WTC11 (cell line): ENCODE results near the gene ZNF487. TPM values are rescaled to one million over a fixed set of nuclear protein-coding genes. Genes with fewer than 3 reads are reported as not detected.

ENCODE experiments used
- ATAC-seq: fragments of 200-7000 bp; cut with Tn5 transposase; 2 replicates; pipeline ENCODE4 v1.10.0; 2021; ENCODE audit warnings: mild to moderate bottlenecking, moderate library complexity
- CTCF ChIA-PET: fragments of 300-600 bp; sonication (Branson Sonifier 250); formaldehyde crosslinking; loops from one replicate; lab custom pipeline; 2021; ENCODE audit warnings: antibody characterized with exemption; lab: Charles Lee
- POLR2A ChIA-PET: fragments of 350-600 bp; sonication (Branson Sonifier 250); formaldehyde crosslinking; loops from one replicate; lab custom pipeline; 2021; ENCODE audit warnings: antibody characterized with exemption; lab: Charles Lee
- DNase-seq: peaks from one replicate; pipeline ENCODE4 v3.0.0; 2021; ENCODE audit warnings: low spot score
- H3K27ac Mint-ChIP-seq: 2 replicates; pipeline ENCODE4 v1.8.0; 2021; ENCODE audit warnings: mixed read lengths
- H3K27me3 Mint-ChIP-seq: 2 replicates; pipeline ENCODE4 v1.8.0; 2021; ENCODE audit warnings: low read depth, mild to moderate bottlenecking, moderate library complexity, mixed read lengths
- H3K36me3 Mint-ChIP-seq: 2 replicates; pipeline ENCODE4 v1.8.0; 2021; ENCODE audit warnings: mixed read lengths
- H3K4me1 Mint-ChIP-seq: 2 replicates; pipeline ENCODE4 v1.8.0; 2022; ENCODE audit warnings: mixed read lengths
- H3K4me3 Mint-ChIP-seq: 2 replicates; pipeline ENCODE4 v1.8.0; 2021; ENCODE audit warnings: mild to moderate bottlenecking, moderate library complexity, mixed read lengths
- H3K9me3 Mint-ChIP-seq: 2 replicates; pipeline ENCODE4 v1.8.0; 2021; ENCODE audit warnings: mixed read lengths
- CREM ChIP-seq: sonication (generic); formaldehyde crosslinking; IDR thresholded peaks from 2 replicates; pipeline ENCODE4 v1.8.1; 2022; ENCODE audit warnings: mild to moderate bottlenecking, missing genetic modification reagents, moderate library complexity
- ESRRA ChIP-seq: sonication (generic); formaldehyde crosslinking; IDR thresholded peaks from 2 replicates; pipeline ENCODE4 v1.8.1; 2022; ENCODE audit warnings: mild to moderate bottlenecking, missing genetic modification reagents, borderline replicate concordance
- JUN ChIP-seq: sonication (generic); formaldehyde crosslinking; IDR thresholded peaks from 2 replicates; pipeline ENCODE4 v1.8.0; 2023; ENCODE audit warnings: mild to moderate bottlenecking, missing genetic modification reagents
- OVOL2 ChIP-seq: fragments of 250-450 bp; sonication (Bioruptor Pico); IDR thresholded peaks from 2 replicates; pipeline ENCODE4 v1.9.0; 2021; ENCODE audit warnings: mild to moderate bottlenecking, borderline replicate concordance
- RELA ChIP-seq: sonication (generic); formaldehyde crosslinking; IDR thresholded peaks from 2 replicates; pipeline ENCODE4 v1.8.1; 2022; ENCODE audit warnings: missing genetic modification reagents, mild to moderate bottlenecking, borderline replicate concordance
- SOX15 ChIP-seq: fragments of 250-450 bp; sonication (Bioruptor Pico); IDR thresholded peaks from 2 replicates; pipeline ENCODE4 v1.9.0; 2021; ENCODE audit warnings: mild to moderate bottlenecking
- SP1 ChIP-seq: sonication (generic); formaldehyde crosslinking; conservative IDR thresholded peaks from 2 replicates; pipeline ENCODE4 v1.8.1; 2022; ENCODE audit warnings: missing genetic modification reagents
- TEAD1 ChIP-seq: sonication (generic); formaldehyde crosslinking; IDR thresholded peaks from 2 replicates; pipeline ENCODE4 v1.8.0; 2022; ENCODE audit warnings: mild to moderate bottlenecking, missing genetic modification reagents
- ZNF416 ChIP-seq: fragments of 250-450 bp; sonication (Bioruptor Pico); IDR thresholded peaks from 2 replicates; pipeline ENCODE4 v1.9.0; 2021; ENCODE audit warnings: mild to moderate bottlenecking, inconsistent platforms
- ZNF423 ChIP-seq: fragments of 250-450 bp; sonication (Bioruptor Pico); IDR thresholded peaks from 2 replicates; pipeline ENCODE4 v2.1.2; 2022; ENCODE audit warnings: mild to moderate bottlenecking, moderate library complexity
- total RNA-seq: library from RNA; stranded (reverse); gene quantifications from 3 replicates; pipeline ENCODE4 v1.2.3, GENCODE V29; 2021
- TF ChIP-seq, protein P1 (sequence below): fragments of 250-450 bp; sonication (Bioruptor Pico); IDR thresholded peaks from 2 replicates; pipeline ENCODE4 v1.9.0; 2021; ENCODE audit warnings: mild to moderate bottlenecking, borderline replicate concordance
- TF ChIP-seq, protein P2 (sequence below): fragments of 250-450 bp; sonication (Bioruptor Pico); IDR thresholded peaks from 2 replicates; pipeline ENCODE4 v1.8.0; 2021; ENCODE audit warnings: mild to moderate bottlenecking
- TF ChIP-seq, protein P3 (sequence below): sonication (generic); formaldehyde crosslinking; IDR thresholded peaks from 2 replicates; pipeline ENCODE4 v1.8.0; 2022; ENCODE audit warnings: mild to moderate bottlenecking, missing genetic modification reagents

ZNF487 gene
- total RNA-seq, 1 experiment from 2014 or later, result 2.3 TPM

DNA sequence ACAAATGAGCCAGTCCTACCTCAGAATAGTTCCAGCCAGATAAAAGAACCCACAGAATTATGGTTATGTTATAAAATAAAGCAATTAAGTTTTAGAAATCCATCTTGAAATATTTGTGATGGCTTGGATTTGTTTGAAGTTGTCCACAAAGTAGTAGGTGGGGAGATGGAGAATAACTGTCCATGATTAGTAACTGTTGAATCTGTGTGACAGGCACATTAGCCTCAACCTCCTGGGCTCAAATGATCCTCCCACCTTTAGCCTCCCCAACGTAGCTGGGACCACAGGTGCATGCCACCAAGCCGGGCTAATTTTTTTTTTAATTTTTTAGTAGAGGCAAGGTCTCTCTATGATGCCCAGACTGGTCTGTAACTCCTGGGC is 38.0 kb upstream of the ZNF487 start:
- ChIA-PET CTCF (interaction anchor here (3.0 kb wide), 1 partner anchor 9 kb away, joined by 14 read pairs; no protein-coding TSS in a partner anchor), POLR2A (interaction anchor here (2.9 kb wide), 1 partner anchor 9 kb away, joined by 19 read pairs; no protein-coding TSS in a partner anchor)
- TF ChIP-seq JUN (CRISPR knock-in tag), result no peak
- H3K27me3 Mint-ChIP-seq, result no peaks in the 10 kb centered on the region; the same call in 1 of the 2 replicates
- ATAC-seq (no peak), DNase-seq (no peak)
- H3K27ac Mint-ChIP-seq, result peak overlapping the region; percentile 99; the same call in 1 of the 2 replicates
- no peaks in the 10 kb centered on the region for H3K9me3 Mint-ChIP-seq
- H3K36me3 Mint-ChIP-seq, result peaks cover 19% of the 10 kb centered on the region
- H3K4me3 Mint-ChIP-seq, result no peak overlapping the region
- peaks cover 74% of the 10 kb centered on the region for H3K4me1 Mint-ChIP-seq

DNA sequence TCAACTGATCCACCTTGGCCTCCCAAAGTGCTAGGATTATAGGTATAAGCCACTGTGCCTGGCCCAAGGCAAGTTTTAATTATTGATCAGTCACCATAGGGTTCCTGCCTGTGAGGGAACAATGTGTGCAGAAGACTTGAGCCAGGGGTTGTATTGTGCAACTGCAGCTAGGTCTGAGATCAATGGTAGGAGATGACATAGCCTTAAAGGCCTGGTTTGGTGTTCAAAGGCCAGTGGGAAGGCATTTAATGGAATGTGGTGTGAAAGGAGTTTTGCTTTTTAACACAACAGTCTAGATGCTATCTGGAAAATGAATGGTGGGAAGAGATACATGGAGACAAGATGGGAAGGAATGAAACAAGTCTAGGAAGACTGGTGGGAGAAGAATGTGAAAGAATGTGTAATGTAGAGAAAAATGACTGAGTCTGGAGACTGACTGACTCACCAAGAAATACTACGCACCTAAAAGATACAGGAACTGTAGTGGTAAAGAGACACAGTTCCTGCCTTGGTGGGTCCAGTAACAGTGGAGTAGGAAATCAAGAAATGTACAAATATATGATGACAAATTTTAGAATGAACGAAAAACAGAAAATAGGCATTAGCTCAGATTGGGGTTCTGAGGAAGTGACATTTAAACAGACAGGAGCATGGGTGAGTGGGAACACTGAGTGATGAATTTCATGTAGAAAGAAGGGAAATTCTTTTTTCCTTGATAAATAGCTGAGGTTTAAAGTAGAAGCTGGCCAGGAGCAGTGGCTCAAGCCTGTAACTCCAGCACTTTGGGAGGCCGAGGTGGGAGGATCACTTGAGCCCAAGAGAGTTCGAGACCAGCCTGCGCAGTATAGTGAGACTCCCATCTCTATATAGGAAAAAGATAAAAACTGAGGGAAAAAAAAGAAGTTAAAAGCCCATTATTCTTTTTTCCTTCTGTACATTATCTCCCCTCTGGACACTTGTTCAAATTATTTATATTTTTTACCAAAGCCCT is 37.3 kb upstream of the ZNF487 start:
- no peaks in the 10 kb centered on the region; the same call in 1 of the 2 replicates for H3K27me3 Mint-ChIP-seq
- TF ChIP-seq OVOL2 (CRISPR knock-in tag) (no peak), ESRRA (CRISPR knock-in tag) (no peak), RELA (CRISPR knock-in tag) (no peak)
- TF ChIP-seq, protein P1, sequence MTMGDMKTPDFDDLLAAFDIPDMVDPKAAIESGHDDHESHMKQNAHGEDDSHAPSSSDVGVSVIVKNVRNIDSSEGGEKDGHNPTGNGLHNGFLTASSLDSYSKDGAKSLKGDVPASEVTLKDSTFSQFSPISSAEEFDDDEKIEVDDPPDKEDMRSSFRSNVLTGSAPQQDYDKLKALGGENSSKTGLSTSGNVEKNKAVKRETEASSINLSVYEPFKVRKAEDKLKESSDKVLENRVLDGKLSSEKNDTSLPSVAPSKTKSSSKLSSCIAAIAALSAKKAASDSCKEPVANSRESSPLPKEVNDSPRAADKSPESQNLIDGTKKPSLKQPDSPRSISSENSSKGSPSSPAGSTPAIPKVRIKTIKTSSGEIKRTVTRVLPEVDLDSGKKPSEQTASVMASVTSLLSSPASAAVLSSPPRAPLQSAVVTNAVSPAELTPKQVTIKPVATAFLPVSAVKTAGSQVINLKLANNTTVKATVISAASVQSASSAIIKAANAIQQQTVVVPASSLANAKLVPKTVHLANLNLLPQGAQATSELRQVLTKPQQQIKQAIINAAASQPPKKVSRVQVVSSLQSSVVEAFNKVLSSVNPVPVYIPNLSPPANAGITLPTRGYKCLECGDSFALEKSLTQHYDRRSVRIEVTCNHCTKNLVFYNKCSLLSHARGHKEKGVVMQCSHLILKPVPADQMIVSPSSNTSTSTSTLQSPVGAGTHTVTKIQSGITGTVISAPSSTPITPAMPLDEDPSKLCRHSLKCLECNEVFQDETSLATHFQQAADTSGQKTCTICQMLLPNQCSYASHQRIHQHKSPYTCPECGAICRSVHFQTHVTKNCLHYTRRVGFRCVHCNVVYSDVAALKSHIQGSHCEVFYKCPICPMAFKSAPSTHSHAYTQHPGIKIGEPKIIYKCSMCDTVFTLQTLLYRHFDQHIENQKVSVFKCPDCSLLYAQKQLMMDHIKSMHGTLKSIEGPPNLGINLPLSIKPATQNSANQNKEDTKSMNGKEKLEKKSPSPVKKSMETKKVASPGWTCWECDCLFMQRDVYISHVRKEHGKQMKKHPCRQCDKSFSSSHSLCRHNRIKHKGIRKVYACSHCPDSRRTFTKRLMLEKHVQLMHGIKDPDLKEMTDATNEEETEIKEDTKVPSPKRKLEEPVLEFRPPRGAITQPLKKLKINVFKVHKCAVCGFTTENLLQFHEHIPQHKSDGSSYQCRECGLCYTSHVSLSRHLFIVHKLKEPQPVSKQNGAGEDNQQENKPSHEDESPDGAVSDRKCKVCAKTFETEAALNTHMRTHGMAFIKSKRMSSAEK (CRISPR knock-in tag), result no peak
- TF ChIP-seq, all 79 proteins: peak for 0
- no peak for DNase-seq
- peak overlapping the region; percentile 8; the same call in 1 of the 2 replicates for H3K4me3 Mint-ChIP-seq
- no peaks in the 10 kb centered on the region for H3K9me3 Mint-ChIP-seq
- ATAC-seq, result no peak
- H3K4me1 Mint-ChIP-seq, result peaks cover 78% of the 10 kb centered on the region
- H3K27ac Mint-ChIP-seq, result peak overlapping the region; percentile 74
- H3K36me3 Mint-ChIP-seq, result peaks cover 13% of the 10 kb centered on the region
- ChIA-PET CTCF (no interaction called here), POLR2A (no interaction called here)

DNA sequence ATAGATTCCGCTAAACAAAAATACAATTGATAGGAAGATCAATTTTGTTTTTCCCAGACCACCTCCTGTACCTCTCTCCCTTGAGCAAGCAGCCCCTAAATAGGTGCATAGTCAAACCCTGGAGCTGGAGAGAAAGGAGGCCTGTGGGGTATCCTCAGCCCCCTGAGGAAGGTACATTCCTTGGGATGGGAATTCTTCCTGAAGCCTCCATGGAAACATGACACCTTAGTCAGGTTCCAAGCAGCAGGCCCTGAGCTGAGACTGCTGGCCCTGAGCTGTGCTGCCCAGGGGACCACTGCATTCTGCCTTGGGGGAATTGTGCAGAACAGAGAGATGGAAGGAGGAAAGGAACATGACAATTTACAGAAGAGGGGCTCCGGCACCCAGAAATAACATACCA is 35.3 kb upstream of the ZNF487 start:
- Mint-ChIP-seq H3K4me3 (peak overlapping the region; percentile 49), H3K27ac (peak overlapping the region; percentile 96)

More for the DNA sequence above, 35.3 kb upstream of the ZNF487 start:
- no peaks in the 10 kb centered on the region; the same call in 1 of the 2 replicates for H3K27me3 Mint-ChIP-seq
- H3K4me1 Mint-ChIP-seq, result peaks cover 83% of the 10 kb centered on the region
- CTCF ChIA-PET, result interaction anchor here (0.7 to 1.5 kb wide), 3 partner anchors 11 to 199 kb away, joined by 3 to 4 read pairs (median 4); no protein-coding TSS in a partner anchor
- DNase-seq (peak; percentile 77), ATAC-seq (peak; percentile 79)
- no peaks in the 10 kb centered on the region for H3K9me3 Mint-ChIP-seq
- POLR2A ChIA-PET, result no interaction called here
- TF ChIP-seq, protein P2, sequence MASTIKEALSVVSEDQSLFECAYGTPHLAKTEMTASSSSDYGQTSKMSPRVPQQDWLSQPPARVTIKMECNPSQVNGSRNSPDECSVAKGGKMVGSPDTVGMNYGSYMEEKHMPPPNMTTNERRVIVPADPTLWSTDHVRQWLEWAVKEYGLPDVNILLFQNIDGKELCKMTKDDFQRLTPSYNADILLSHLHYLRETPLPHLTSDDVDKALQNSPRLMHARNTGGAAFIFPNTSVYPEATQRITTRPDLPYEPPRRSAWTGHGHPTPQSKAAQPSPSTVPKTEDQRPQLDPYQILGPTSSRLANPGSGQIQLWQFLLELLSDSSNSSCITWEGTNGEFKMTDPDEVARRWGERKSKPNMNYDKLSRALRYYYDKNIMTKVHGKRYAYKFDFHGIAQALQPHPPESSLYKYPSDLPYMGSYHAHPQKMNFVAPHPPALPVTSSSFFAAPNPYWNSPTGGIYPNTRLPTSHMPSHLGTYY (CRISPR knock-in tag), result no peak
- TF ChIP-seq ZNF423 (CRISPR knock-in tag) (peak; percentile 80), SP1 (peak; percentile 36; the same call in 1 of the 2 replicates), TEAD1 (CRISPR knock-in tag) (peak; percentile 55; the same call in 1 of the 2 replicates), CREM (CRISPR knock-in tag) (no peak), OVOL2 (CRISPR knock-in tag) (no peak), ZNF416 (CRISPR knock-in tag) (no peak), SOX15 (no peak), ESRRA (CRISPR knock-in tag) (no peak)
- TF ChIP-seq, protein P3, sequence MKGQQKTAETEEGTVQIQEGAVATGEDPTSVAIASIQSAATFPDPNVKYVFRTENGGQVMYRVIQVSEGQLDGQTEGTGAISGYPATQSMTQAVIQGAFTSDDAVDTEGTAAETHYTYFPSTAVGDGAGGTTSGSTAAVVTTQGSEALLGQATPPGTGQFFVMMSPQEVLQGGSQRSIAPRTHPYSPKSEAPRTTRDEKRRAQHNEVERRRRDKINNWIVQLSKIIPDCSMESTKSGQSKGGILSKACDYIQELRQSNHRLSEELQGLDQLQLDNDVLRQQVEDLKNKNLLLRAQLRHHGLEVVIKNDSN (CRISPR knock-in tag), result no peak
- peaks cover 5% of the 10 kb centered on the region for H3K36me3 Mint-ChIP-seq
